HepG2 (cell line): ENCODE results near the gene MLLT10. TPM values are rescaled to one million over a fixed set of nuclear protein-coding genes. Genes with fewer than 3 reads are reported as not detected.

Experiments used
- ATAC-seq: fragments of 200-7000 bp; cut with Tn5 transposase; 3 replicates; pipeline ENCODE4 v1.9.1; 2020; ENCODE audit warnings: mild to moderate bottlenecking, moderate library complexity
- BruUV-seq: library from RNA; stranded (reverse); fragments of 400-500 nt; replicated peaks from 2 replicates; lab custom pipeline; 2021; lab: Mats Ljungman, UMichigan
- CTCF ChIA-PET: fragments of 300-600 bp; formaldehyde crosslinking; extraction: SDS; loops from one replicate; lab custom pipeline; 2021; ENCODE audit warnings: low total read pairs, inconsistent platforms, low intra/inter-chr PET ratio; lab: Yijun Ruan, JAX
- POLR2A ChIA-PET: fragments of 350-600 bp; sonication (Branson Sonifier 250); formaldehyde crosslinking; loops from one replicate; lab custom pipeline; 2020; ENCODE audit warnings: antibody characterized with exemption, inconsistent platforms; lab: Yijun Ruan, JAX
- DNase-seq: peaks from one replicate; pipeline ENCODE4 v3.0.0-alpha.2; 2015; ENCODE audit warnings: low spot score
- FAIRE-seq: peaks from 3 replicates; lab custom pipeline; 2011; peaks lifted over from hg19 to GRCh38; lab: Jason Lieb, UNC
- H2AFZ ChIP-seq: one replicate; pipeline ENCODE4 v1.6.1; 2011; ENCODE audit warnings: low read length, inconsistent platforms
- H3K27ac ChIP-seq: fragments of 300-600 bp; 3 replicates; pipeline ENCODE4 v1.8.0; 2011; ENCODE audit warnings: mixed run types, mild to moderate bottlenecking, mixed read lengths, low read length, inconsistent platforms; ENCODE audit not compliant: insufficient read depth; ENCODE audit errors: extremely low read length
- H3K27me3 ChIP-seq, 2 experiments: fragments of 200-600 bp in 1 of 2; 2 replicates in 1 of 2; 3 replicates in 1 of 2; pipeline versions ENCODE4 v1.6.0 to v1.8.0; 2011; ENCODE audit warnings: low read length in 2 of 2, mild to moderate bottlenecking in 2 of 2, moderate library complexity in 2 of 2, inconsistent platforms in 1 of 2; ENCODE audit not compliant: insufficient read depth in 2 of 2, control insufficient read depth in 1 of 2
- H3K36me3 ChIP-seq, 2 experiments: fragments of 200-600 bp in 1 of 2; replicated peaks in 1 of 2; 2 replicates in 1 of 2; 3 replicates in 1 of 2; pipeline versions ENCODE4 v1.5.1 to v1.8.0; 2011; ENCODE audit warnings: low read length in 2 of 2, inconsistent platforms in 1 of 2; ENCODE audit not compliant: insufficient read depth in 2 of 2, control insufficient read depth in 1 of 2
- H3K4me1 ChIP-seq: 2 replicates; pipeline ENCODE4 v1.5.1; 2012; ENCODE audit warnings: low read length, inconsistent platforms; ENCODE audit not compliant: insufficient read depth
- H3K4me2 ChIP-seq: 2 replicates; pipeline ENCODE4 v1.6.0; 2011; ENCODE audit warnings: low read depth, low read length, inconsistent platforms
- H3K4me3 ChIP-seq, 3 experiments: fragments of 200-600 bp in 1 of 3; sonication (generic), shearing (Covaris generic) in 1 of 3; replicated peaks in 1 of 3; 2 replicates each; pipeline ENCODE4 v1.5.1; 2011 to 2016; ENCODE audit warnings: low read length in 3 of 3, inconsistent platforms in 2 of 3, low read depth in 2 of 3, mild to moderate bottlenecking in 2 of 3, control low read depth in 1 of 3, mixed read lengths in 1 of 3; ENCODE audit not compliant: insufficient read depth in 1 of 3
- H3K79me2 ChIP-seq: one replicate; pipeline ENCODE4 v1.6.1; 2011; ENCODE audit warnings: low read length, inconsistent platforms; ENCODE audit not compliant: insufficient read depth
- H3K9ac ChIP-seq: 2 replicates; pipeline ENCODE4 v1.6.0; 2011; ENCODE audit warnings: mild to moderate bottlenecking, low read depth, low read length, inconsistent platforms; ENCODE audit not compliant: insufficient read depth
- H3K9me3 ChIP-seq: 2 replicates; pipeline ENCODE4 v1.5.1; 2012; ENCODE audit warnings: mild to moderate bottlenecking, low read length
- H4K20me1 ChIP-seq: 2 replicates; pipeline ENCODE4 v1.6.0; 2011; ENCODE audit warnings: inconsistent platforms, mild to moderate bottlenecking, low read length, moderate library complexity; ENCODE audit not compliant: insufficient read depth
- BCL3 ChIP-seq: sonication (generic); formaldehyde crosslinking; IDR thresholded peaks from 2 replicates; pipeline ENCODE4 v1.5.1; 2020; ENCODE audit warnings: mild to moderate bottlenecking, missing genetic modification reagents, moderate library complexity
- CC2D1A ChIP-seq: sonication (generic); formaldehyde crosslinking; IDR thresholded peaks from 2 replicates; pipeline ENCODE4 v1.8.1; 2023; ENCODE audit warnings: mild to moderate bottlenecking, missing genetic modification reagents
- EED ChIP-seq: sonication (generic); formaldehyde crosslinking; IDR thresholded peaks from 2 replicates; pipeline ENCODE4 v1.5.0; 2020; ENCODE audit warnings: mild to moderate bottlenecking, missing genetic modification reagents
- MLLT10 ChIP-seq: sonication (generic); formaldehyde crosslinking; IDR thresholded peaks from 2 replicates; pipeline ENCODE4 v1.4.0; 2020; ENCODE audit warnings: missing genetic modification reagents
- MYC ChIP-seq: sonication (generic); formaldehyde crosslinking; IDR thresholded peaks from 2 replicates; pipeline ENCODE4 v1.9.0; 2021; ENCODE audit warnings: missing genetic modification reagents, borderline replicate concordance
- THAP9 ChIP-seq: sonication (generic); formaldehyde crosslinking; IDR thresholded peaks from 2 replicates; pipeline ENCODE4; 2020; ENCODE audit warnings: missing genetic modification reagents, mild to moderate bottlenecking, borderline replicate concordance
- ZFY ChIP-seq: sonication (generic); formaldehyde crosslinking; IDR thresholded peaks from 2 replicates; pipeline ENCODE4 v1.4.0; 2020; ENCODE audit warnings: missing genetic modification reagents
- ZKSCAN1 ChIP-seq: fragments of 150-350 bp; IDR thresholded peaks from 2 replicates; pipeline ENCODE4 v1.6.1; 2014; ENCODE audit warnings: low read length
- WGBS: methylation state at CpG from one replicate; pipeline ENCODE4 v1.1.6; 2017; ENCODE audit warnings: low lambda C conversion rate; 5-methylcytosine and 5-hydroxymethylcytosine counted together
- in situ Hi-C: cut with HindIII; loops from 2 replicates; pipeline ENCODE4 v1.10.0; 2017; ENCODE audit warnings: low pct_unique_long_range_greater_than_20kb; ENCODE audit not compliant: extremely low pct_ligation_motif_present
- intact Hi-C: fragments of 100-400 bp; cut with micrococcal nuclease; formaldehyde crosslinking; loops from one replicate; pipeline ENCODE4 v1.10.0; 2022; ENCODE audit not compliant: unreplicated experiment
- polyA plus RNA-seq, 8 experiments: library from polyadenylated mRNA; depleted of rRNA in 3 of 8; stranded (reverse) in 7 of 8; unstranded in 1 of 8; fragments of >200 nt; fragmentation: Illumina TruSeq in 4 of 8; extraction: Trizol in 4 of 8; gene quantifications; 2 replicates each; pipeline versions ENCODE4 v1.2.1 to v1.2.3, GENCODE V29; 2011 to 2016; ENCODE audit warnings: low read depth in 4 of 8, missing spikeins in 1 of 8, mixed read lengths in 1 of 8; ENCODE audit not compliant: insufficient read depth in 1 of 8
- total RNA-seq, 5 experiments: library from RNA; depleted of rRNA; stranded (reverse); fragments of >200 nt; fragmentation: Illumina TruSeq; extraction: Trizol; gene quantifications; 2 replicates each; pipeline ENCODE4 v1.2.3, GENCODE V29; 2016; ENCODE audit warnings: low read depth in 1 of 5

Gene MLLT10
- total and polyA plus RNA-seq, 2 of the 13 experiments (the other 11 are each of a cell fraction or from before 2014, with no cell fraction given): 51.3 to 84.1 TPM

- WGBS: 90% methylated on average over 14 of the region's 14 CpGs
- ChIA-PET POLR2A (interaction anchor here (0.9 kb wide), 1 partner anchor 25 kb away, joined by 3 read pairs; the partner anchor contains the start of gene SKIDA1), CTCF (no interaction called here)
- DNase-seq (no peak), ATAC-seq (no peak), FAIRE-seq (no peak)
- no peaks in the 10 kb centered on the region for H4K20me1 ChIP-seq
- H3K79me2 ChIP-seq: peaks cover 2% of the 10 kb centered on the region
- intact Hi-C loops (no loop called here), in situ Hi-C loops (loop anchor here (25.0 kb wide), 1 partner anchor 812 kb away; the partner anchor contains the start of genes BMI1 and COMMD3)
- H3K36me3 ChIP-seq: no peaks in the 10 kb centered on the region
- H2AFZ ChIP-seq: no peak overlapping the region
- H3K27me3 ChIP-seq: no peaks in the 10 kb centered on the region
- H3K27ac ChIP-seq: no peak overlapping the region
- H3K4me3 ChIP-seq: no peak overlapping the region
- H3K4me2 ChIP-seq: no peak overlapping the region
- H3K9me3 ChIP-seq: no peaks in the 10 kb centered on the region
- TF ChIP-seq MLLT10 (no peak), MYC (CRISPR knock-in tag) (no peak), ZFY (CRISPR knock-in tag) (0 out of 2 replicates have a peak, but pooled peaks have one; percentile 22), EED (CRISPR knock-in tag) (no peak), ZKSCAN1 (no peak), CC2D1A (no peak)
- peaks cover 74% of the 10 kb centered on the region for H3K4me1 ChIP-seq
- BruUV-seq: no TSS peak
- no peak overlapping the region for H3K9ac ChIP-seq
Measured at GRCh38 chr10:21500578-21500910, 33.5 kb upstream of the MLLT10 start.

GRCh38 chr10:21501091-21501490 lies 32.9 kb upstream of the MLLT10 start:
- POLR2A ChIA-PET: interaction anchor here (0.9 kb wide), 1 partner anchor 25 kb away, joined by 3 read pairs; the partner anchor contains the start of gene SKIDA1
- Histone ChIP-seq H3K79me2 (peaks cover 2% of the 10 kb centered on the region), H3K9me3 (no peaks in the 10 kb centered on the region), H3K36me3 (no peaks in the 10 kb centered on the region), H3K4me3 (no peak overlapping the region), H2AFZ (no peak overlapping the region), H3K9ac (no peak overlapping the region), H4K20me1 (no peaks in the 10 kb centered on the region), H3K27me3 (no peaks in the 10 kb centered on the region), H3K4me2 (no peak overlapping the region), H3K4me1 (peaks cover 80% of the 10 kb centered on the region), H3K27ac (no peak overlapping the region)
- ATAC-seq (no peak), FAIRE-seq (no peak), DNase-seq (no peak)
- in situ Hi-C loops: loop anchor here (25.0 kb wide), 1 partner anchor 811 kb away; the partner anchor contains the start of genes BMI1 and COMMD3
- BruUV-seq: no TSS peak
- TF ChIP-seq BCL3 (CRISPR knock-in tag) (no peak), THAP9 (0 out of 2 replicates have a peak, but pooled peaks have one; percentile 24)
- WGBS: 83% methylated on average over 5 of the region's 5 CpGs
- CTCF ChIA-PET: interaction anchor here (0.5 kb wide), 1 partner anchor 13 kb away, joined by 3 read pairs; no protein-coding TSS in a partner anchor
- intact Hi-C loops: no loop called here
